GM19351 (cell line): ENCODE measurements around the gene GLMP.
"Not testable (repeated sequence)": the region's sequence is repeated elsewhere in the genome, so short reads cannot be mapped to it uniquely, and the experiment has no call there.

Experiments
- ATAC-seq: cut with Tn5 transposase; IDR thresholded peaks from one replicate; pipeline ENCODE4 v1.9.1; 2021; ENCODE audit warnings: mild to moderate bottlenecking, moderate library complexity; ENCODE audit not compliant: unreplicated experiment

The GLMP gene

GRCh38 chr1:156295391-156295947 lies at the start of gene GLMP:
Gene GLMP (minus strand): TSS chr1:156295679. CDS start chr1:156295645, 34 bp downstream.
- ATAC-seq: peak; percentile 49

- ATAC-seq: no peak
These were observed 48.9 kb upstream of the GLMP start for GRCh38 chr1:156344409-156344808.

- no peak for ATAC-seq
These were observed 46.9 kb upstream of the GLMP start for GRCh38 chr1:156342166-156342955.

GRCh38 chr1:156338180-156338976 lies 42.9 kb upstream of the GLMP start, which contains the start of the genes CCT3 and TSACC:
Gene CCT3 (minus strand): TSS chr1:156338292. CDS start chr1:156338184, 108 bp downstream.
Gene TSACC (plus strand): TSS chr1:156338526. CDS start chr1:156339758, 1,232 bp downstream.
- peak; percentile 89 for ATAC-seq

GRCh38 chr1:156337888-156338179 lies 42.4 kb upstream of the GLMP start:
- ATAC-seq: no peak

GRCh38 chr1:156337052-156337887 lies 41.8 kb upstream of the GLMP start:
- no peak for ATAC-seq

- no peak for ATAC-seq
These were observed 40.8 kb upstream of the GLMP start for GRCh38 chr1:156336242-156336641.

- ATAC-seq: not testable (repeated sequence)
These were observed 27.7 kb upstream of the GLMP start for GRCh38 chr1:156323179-156323578.

GRCh38 chr1:156320560-156320959 lies 25.1 kb upstream of the GLMP start:
- ATAC-seq: no peak

GRCh38 chr1:156319664-156320063 lies 24.2 kb upstream of the GLMP start:
- ATAC-seq: no peak

GRCh38 chr1:156316909-156317308 lies 21.4 kb upstream of the GLMP start:
- ATAC-seq: no peak

GRCh38 chr1:156310962-156311361 lies 15.5 kb upstream of the GLMP start:
- no peak for ATAC-seq

GRCh38 chr1:156308078-156308477 lies 12.6 kb upstream of the GLMP start:
- ATAC-seq: no peak

GRCh38 chr1:156305215-156305614 lies 9.7 kb upstream of the GLMP start:
- ATAC-seq: no peak

GRCh38 chr1:156303241-156303640 lies 7.8 kb upstream of the GLMP start:
- no peak for ATAC-seq

GRCh38 chr1:156298852-156299357 lies 3.4 kb upstream of the GLMP start, which contains the start of gene VHLL:
Gene VHLL (minus strand): TSS chr1:156299307. CDS start chr1:156299189, 118 bp downstream.
- no peak for ATAC-seq

- ATAC-seq: no peak
These were observed 1.6 kb downstream of the GLMP start for GRCh38 chr1:156293895-156294294.

- ATAC-seq: no peak
These were observed 2.4 kb downstream of the GLMP start for GRCh38 chr1:156293098-156293434.

- no peak for ATAC-seq
These were observed 4.0 kb downstream of the GLMP start for GRCh38 chr1:156291226-156292061.

- no peak for ATAC-seq
These were observed 5.6 kb downstream of the GLMP start for GRCh38 chr1:156289857-156290256.
